ENCODE measurements around the gene TAF15. TPM values are rescaled to one million over a fixed set of nuclear protein-coding genes. Genes with fewer than 3 reads are reported as not detected.

TAF15 gene
- polyA plus RNA-seq, 4 donors: 70.3 to 166 (median 123) TPM

GRCh38 chr17:35804658-35805192 lies 4.6 kb upstream of the TAF15 start:
- Histone ChIP-seq H3K27me3 (ENCODE audit: control insufficient read depth in 3 of 3, insufficient read depth in 3 of 3, low read length in 3 of 3) (no peaks in the 10 kb centered on the region), H3K4me1 (ENCODE audit: control insufficient read depth in 3 of 3, insufficient read depth in 2 of 3, low read depth in 1 of 3, low read length in 2 of 3) (peaks cover 0 to 7% (median 0%) of the 10 kb centered on the region in 3 donors), H3K4me3 (ENCODE audit: low read depth in 1 of 3, low read length in 3 of 3) (no peak overlapping the region), H3K27ac (ENCODE audit: low read depth in 1 of 3, low read length in 2 of 3) (no peak overlapping the region), H3K36me3 (ENCODE audit: control insufficient read depth in 3 of 3, insufficient read depth in 2 of 3, low read depth in 1 of 3, low read length in 3 of 3) (no peaks in the 10 kb centered on the region), H3K9me3 (ENCODE audit: control insufficient read depth in 2 of 2, insufficient read depth in 1 of 2, low read depth in 1 of 2, low read length in 1 of 2) (no peaks in the 10 kb centered on the region)
- 0 to 31% (median 29%) methylated on average over 1 of the region's 1 CpG for WGBS, 3 donors
- DNase-seq (peak; percentile 88 to 91), FAIRE-seq (no peak)

DNA sequence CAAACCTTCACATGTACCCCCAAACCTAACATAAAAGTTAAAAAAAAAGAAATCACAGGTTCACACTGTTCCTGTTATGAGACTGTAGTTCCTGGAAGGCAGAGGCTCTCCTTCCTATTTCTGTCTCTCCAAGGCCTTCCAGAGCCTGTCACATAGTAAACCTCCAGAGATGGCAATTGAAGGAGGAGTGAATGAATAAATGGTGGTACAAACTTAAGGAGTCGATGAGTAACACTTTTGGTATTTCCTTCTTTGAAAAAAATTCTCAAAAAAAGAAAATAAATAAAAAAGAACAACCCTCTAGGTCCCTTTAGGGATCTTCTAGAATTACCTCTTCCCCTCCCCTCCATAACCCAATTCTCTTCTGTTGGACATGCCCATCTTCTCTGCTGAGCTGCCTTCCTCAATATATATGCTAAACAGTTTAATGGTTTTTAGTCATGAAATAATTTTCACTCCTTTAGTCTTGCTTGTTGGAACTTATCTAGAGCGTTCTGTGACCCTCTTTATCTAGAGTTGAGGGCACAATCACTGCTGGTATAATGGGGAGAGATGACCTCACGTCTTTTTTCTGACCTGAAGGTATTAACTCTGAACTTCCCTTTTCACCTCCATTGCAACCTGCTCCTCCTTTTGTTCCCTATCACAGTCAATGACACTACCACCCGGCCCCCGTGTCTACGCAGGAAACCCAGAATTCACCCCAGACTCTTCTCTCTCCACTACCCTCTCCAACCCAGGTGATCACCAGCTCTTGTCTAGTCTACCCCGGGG lies 1.7 kb upstream of the TAF15 start:
- Histone ChIP-seq H3K4me1 (ENCODE audit: control insufficient read depth in 3 of 3, insufficient read depth in 2 of 3, low read depth in 1 of 3, low read length in 2 of 3) (peaks cover 0 to 7% (median 3%) of the 10 kb centered on the region in 3 donors), H3K9me3 (ENCODE audit: control insufficient read depth in 2 of 2, insufficient read depth in 1 of 2, low read depth in 1 of 2, low read length in 1 of 2) (no peaks in the 10 kb centered on the region), H3K27me3 (ENCODE audit: control insufficient read depth in 3 of 3, insufficient read depth in 3 of 3, low read length in 3 of 3) (no peaks in the 10 kb centered on the region), H3K36me3 (ENCODE audit: control insufficient read depth in 3 of 3, insufficient read depth in 2 of 3, low read depth in 1 of 3, low read length in 3 of 3) (peaks cover 0 to 2% (median 0%) of the 10 kb centered on the region in 3 donors), H3K27ac (ENCODE audit: low read depth in 1 of 3, low read length in 2 of 3) (no peak overlapping the region), H3K4me3 (ENCODE audit: low read depth in 1 of 3, low read length in 3 of 3) (no peak overlapping the region)
- no peak for FAIRE-seq
- no peak for DNase-seq
- 84 to 86% (median 86%) methylated on average over 7 of the region's 7 CpGs for WGBS, 3 donors

GRCh38 chr17:35808240-35808961 lies 883 bp upstream of the TAF15 start:
- no peaks in the 10 kb centered on the region for H3K27me3 ChIP-seq (ENCODE audit: control insufficient read depth in 3 of 3, insufficient read depth in 3 of 3, low read length in 3 of 3)
- no peak for DNase-seq
- H3K27ac ChIP-seq (ENCODE audit: low read depth in 1 of 3, low read length in 2 of 3): peak overlapping the region; percentile 78 to 99 (median 89)
- 26 to 28% (median 27%) methylated on average over 19 of the region's 19 CpGs for WGBS, 3 donors
- no peaks in the 10 kb centered on the region for H3K9me3 ChIP-seq (ENCODE audit: control insufficient read depth in 2 of 2, insufficient read depth in 1 of 2, low read depth in 1 of 2, low read length in 1 of 2)
- peak overlapping the region in 2 of 3 donors; percentile 13 to 98 for H3K4me3 ChIP-seq (ENCODE audit: low read depth in 1 of 3, low read length in 3 of 3)
- peaks cover 0 to 8% (median 0%) of the 10 kb centered on the region in 3 donors for H3K36me3 ChIP-seq (ENCODE audit: control insufficient read depth in 3 of 3, insufficient read depth in 2 of 3, low read depth in 1 of 3, low read length in 3 of 3)
- no peak for FAIRE-seq
- peaks cover 0 to 7% (median 3%) of the 10 kb centered on the region in 3 donors for H3K4me1 ChIP-seq (ENCODE audit: control insufficient read depth in 3 of 3, insufficient read depth in 2 of 3, low read depth in 1 of 3, low read length in 2 of 3)

DNA sequence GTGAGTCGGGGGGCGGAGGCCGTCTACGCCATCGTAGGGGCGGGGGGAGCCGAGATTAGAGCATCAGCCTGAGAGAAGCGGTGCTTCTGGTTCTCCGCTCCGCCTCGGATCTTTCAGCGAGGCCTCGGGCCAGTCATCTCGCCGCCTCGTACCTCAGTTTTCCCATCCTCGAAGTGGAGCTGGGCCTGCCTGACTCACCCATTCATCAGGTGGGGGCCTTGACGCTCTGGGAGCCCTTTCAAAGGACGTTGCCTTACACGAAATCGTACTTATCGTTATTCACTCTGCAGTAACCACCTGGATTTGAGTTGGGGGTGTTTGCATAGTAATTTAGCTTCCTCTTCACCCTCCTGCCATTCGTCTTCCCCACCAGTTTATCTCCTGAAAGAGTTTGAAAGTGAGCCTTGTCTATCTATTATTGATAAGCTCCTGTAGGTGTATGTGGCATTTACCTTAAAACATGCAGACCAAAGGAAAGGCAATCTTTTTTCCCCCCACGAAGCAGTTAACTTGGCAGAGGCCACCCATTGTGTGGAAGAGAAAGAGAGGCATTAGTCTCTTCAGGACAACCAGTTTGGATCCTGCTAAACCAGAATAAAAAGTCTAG lies 674 bp downstream of the TAF15 start:
- DNase-seq: no peak
- no peaks in the 10 kb centered on the region for H3K9me3 ChIP-seq (ENCODE audit: control insufficient read depth in 2 of 2, insufficient read depth in 1 of 2, low read depth in 1 of 2, low read length in 1 of 2)
- no peak for FAIRE-seq
- H3K27ac ChIP-seq (ENCODE audit: low read depth in 1 of 3, low read length in 2 of 3): peak overlapping the region; percentile 84 to 99 (median 96)
- no peaks in the 10 kb centered on the region for H3K27me3 ChIP-seq (ENCODE audit: control insufficient read depth in 3 of 3, insufficient read depth in 3 of 3, low read length in 3 of 3)
- peaks cover 0 to 9% (median 0%) of the 10 kb centered on the region in 3 donors for H3K36me3 ChIP-seq (ENCODE audit: control insufficient read depth in 3 of 3, insufficient read depth in 2 of 3, low read depth in 1 of 3, low read length in 3 of 3)
- peak overlapping the region; percentile 64 to 98 (median 88) for H3K4me3 ChIP-seq (ENCODE audit: low read depth in 1 of 3, low read length in 3 of 3)
- H3K4me1 ChIP-seq (ENCODE audit: control insufficient read depth in 3 of 3, insufficient read depth in 2 of 3, low read depth in 1 of 3, low read length in 2 of 3): peaks cover 0 to 5% (median 3%) of the 10 kb centered on the region in 3 donors
- WGBS, 3 donors: 0 to 1% (median 1%) methylated on average over 21 to 24 of the region's 24 CpGs

- FAIRE-seq: no peak
- H3K9me3 ChIP-seq (ENCODE audit: control insufficient read depth in 2 of 2, insufficient read depth in 1 of 2, low read depth in 1 of 2, low read length in 1 of 2): no peaks in the 10 kb centered on the region
- peaks cover 0 to 6% (median 6%) of the 10 kb centered on the region in 3 donors for H3K4me1 ChIP-seq (ENCODE audit: control insufficient read depth in 3 of 3, insufficient read depth in 2 of 3, low read depth in 1 of 3, low read length in 2 of 3)
- DNase-seq: no peak
- H3K27me3 ChIP-seq (ENCODE audit: control insufficient read depth in 3 of 3, insufficient read depth in 3 of 3, low read length in 3 of 3): no peaks in the 10 kb centered on the region
- 41 to 63% (median 53%) methylated on average over 6 of the region's 6 CpGs for WGBS, 3 donors
- no peak overlapping the region for H3K4me3 ChIP-seq (ENCODE audit: low read depth in 1 of 3, low read length in 3 of 3)
- no peak overlapping the region for H3K27ac ChIP-seq (ENCODE audit: low read depth in 1 of 3, low read length in 2 of 3)
- H3K36me3 ChIP-seq (ENCODE audit: control insufficient read depth in 3 of 3, insufficient read depth in 2 of 3, low read depth in 1 of 3, low read length in 3 of 3): peaks cover 2 to 14% (median 4%) of the 10 kb centered on the region in 3 donors
Observed at GRCh38 chr17:35811759-35812158, 2.5 kb downstream of the TAF15 start.

DNA sequence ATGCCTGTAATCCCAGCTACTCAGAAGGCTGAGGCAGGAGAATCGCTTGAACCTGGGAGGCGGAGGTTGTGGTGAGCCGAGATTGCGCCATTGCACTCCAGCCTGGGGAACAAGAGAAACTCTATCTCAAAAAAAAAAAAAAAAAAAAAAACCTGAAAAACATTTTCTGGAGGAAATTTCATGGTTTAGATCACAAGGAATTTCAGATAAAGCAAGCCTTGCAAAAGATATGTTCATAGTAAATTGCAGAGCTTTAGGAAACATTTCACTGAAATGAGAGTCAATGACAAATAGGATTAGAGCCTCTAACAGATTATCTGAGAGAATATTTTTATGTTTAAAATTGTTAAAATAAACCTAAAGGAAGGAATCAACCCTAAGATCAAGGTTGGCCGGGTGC lies 3.2 kb downstream of the TAF15 start:
- no peak for FAIRE-seq
- no peaks in the 10 kb centered on the region for H3K27me3 ChIP-seq (ENCODE audit: control insufficient read depth in 3 of 3, insufficient read depth in 3 of 3, low read length in 3 of 3)
- DNase-seq: no peak
- WGBS, 3 donors: 87 to 92% (median 89%) methylated on average over 5 of the region's 5 CpGs
- no peak overlapping the region for H3K27ac ChIP-seq (ENCODE audit: low read depth in 1 of 3, low read length in 2 of 3)
- peaks cover 2 to 16% (median 4%) of the 10 kb centered on the region in 3 donors for H3K36me3 ChIP-seq (ENCODE audit: control insufficient read depth in 3 of 3, insufficient read depth in 2 of 3, low read depth in 1 of 3, low read length in 3 of 3)
- H3K4me1 ChIP-seq (ENCODE audit: control insufficient read depth in 3 of 3, insufficient read depth in 2 of 3, low read depth in 1 of 3, low read length in 2 of 3): peaks cover 2 to 9% (median 8%) of the 10 kb centered on the region in 3 donors
- H3K4me3 ChIP-seq (ENCODE audit: low read depth in 1 of 3, low read length in 3 of 3): no peak overlapping the region
- H3K9me3 ChIP-seq (ENCODE audit: control insufficient read depth in 2 of 2, insufficient read depth in 1 of 2, low read depth in 1 of 2, low read length in 1 of 2): no peaks in the 10 kb centered on the region

DNA sequence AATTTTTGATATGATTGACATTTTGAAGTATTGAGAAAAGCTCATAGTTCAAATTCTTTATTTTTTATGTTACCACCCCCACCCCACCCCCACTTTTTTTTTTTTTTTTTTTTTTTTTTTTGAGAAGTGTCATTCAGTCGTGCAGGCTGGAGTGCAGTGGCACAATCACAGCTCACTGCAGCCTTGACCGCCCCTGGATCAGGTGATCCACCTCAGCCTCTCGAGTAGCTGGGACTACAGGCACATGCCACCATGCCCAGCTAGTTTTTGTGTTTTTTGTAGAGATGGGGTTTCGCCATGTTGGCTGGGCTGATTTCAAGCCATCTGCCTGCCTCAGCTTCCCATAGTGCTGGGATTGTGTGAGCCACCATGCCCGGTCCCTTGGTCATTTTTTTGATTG lies 7.4 kb downstream of the TAF15 start:
- Histone ChIP-seq H3K9me3 (ENCODE audit: control insufficient read depth in 2 of 2, insufficient read depth in 1 of 2, low read depth in 1 of 2, low read length in 1 of 2) (no peaks in the 10 kb centered on the region), H3K4me3 (ENCODE audit: low read depth in 1 of 3, low read length in 3 of 3) (no peak overlapping the region), H3K36me3 (ENCODE audit: control insufficient read depth in 3 of 3, insufficient read depth in 2 of 3, low read depth in 1 of 3, low read length in 3 of 3) (peaks cover 5 to 22% (median 8%) of the 10 kb centered on the region in 3 donors), H3K27me3 (ENCODE audit: control insufficient read depth in 3 of 3, insufficient read depth in 3 of 3, low read length in 3 of 3) (no peaks in the 10 kb centered on the region), H3K4me1 (ENCODE audit: control insufficient read depth in 3 of 3, insufficient read depth in 2 of 3, low read depth in 1 of 3, low read length in 2 of 3) (peaks cover 2 to 8% (median 4%) of the 10 kb centered on the region in 3 donors), H3K27ac (ENCODE audit: low read depth in 1 of 3, low read length in 2 of 3) (no peak overlapping the region)
- FAIRE-seq (no peak), DNase-seq (no peak)
- WGBS, 3 donors: 79 to 89% (median 83%) methylated on average over 5 of the region's 5 CpGs

DNA sequence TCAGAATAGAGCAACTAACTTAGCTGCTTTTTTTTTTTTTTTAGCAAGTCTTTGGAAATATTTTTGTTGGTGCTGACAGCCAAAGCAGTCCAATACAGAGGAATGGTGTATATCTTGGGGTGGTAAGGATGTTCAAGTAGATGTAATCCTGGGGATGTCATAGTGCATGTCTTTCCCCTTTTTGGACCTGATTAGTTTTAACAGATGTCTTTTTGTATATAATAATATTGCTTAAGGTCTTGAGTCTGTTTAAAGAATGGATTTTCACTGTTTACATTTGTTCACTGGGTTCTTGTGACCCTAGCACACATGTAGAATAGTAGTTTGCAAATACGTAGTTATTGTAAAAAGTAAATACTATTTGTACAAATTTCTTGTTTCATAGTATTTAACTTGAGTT lies 7.9 kb downstream of the TAF15 start:
- WGBS, 3 donors: 74 to 90% (median 86%) methylated on average over 1 of the region's 1 CpG
- no peak for DNase-seq
- Histone ChIP-seq H3K4me1 (ENCODE audit: control insufficient read depth in 3 of 3, insufficient read depth in 2 of 3, low read depth in 1 of 3, low read length in 2 of 3) (peaks cover 2 to 6% (median 4%) of the 10 kb centered on the region in 3 donors), H3K36me3 (ENCODE audit: control insufficient read depth in 3 of 3, insufficient read depth in 2 of 3, low read depth in 1 of 3, low read length in 3 of 3) (peaks cover 5 to 23% (median 8%) of the 10 kb centered on the region in 3 donors), H3K9me3 (ENCODE audit: control insufficient read depth in 2 of 2, insufficient read depth in 1 of 2, low read depth in 1 of 2, low read length in 1 of 2) (no peaks in the 10 kb centered on the region), H3K4me3 (ENCODE audit: low read depth in 1 of 3, low read length in 3 of 3) (no peak overlapping the region), H3K27ac (ENCODE audit: low read depth in 1 of 3, low read length in 2 of 3) (no peak overlapping the region), H3K27me3 (ENCODE audit: control insufficient read depth in 3 of 3, insufficient read depth in 3 of 3, low read length in 3 of 3) (no peaks in the 10 kb centered on the region)
- no peak for FAIRE-seq
